Medulla oblongata (tissue), 1 donor: Measurements from ENCODE around the gene ZNF709.
"Not testable (repeated sequence)": the region's sequence is repeated elsewhere in the genome, so short reads cannot be mapped to it uniquely, and the experiment has no call there.

ENCODE experiments used
- DNase-seq: peaks from one replicate; pipeline ENCODE4 v3.0.0-alpha.2; 2015; ENCODE audit errors: extremely low spot score

Gene ZNF709

DNA sequence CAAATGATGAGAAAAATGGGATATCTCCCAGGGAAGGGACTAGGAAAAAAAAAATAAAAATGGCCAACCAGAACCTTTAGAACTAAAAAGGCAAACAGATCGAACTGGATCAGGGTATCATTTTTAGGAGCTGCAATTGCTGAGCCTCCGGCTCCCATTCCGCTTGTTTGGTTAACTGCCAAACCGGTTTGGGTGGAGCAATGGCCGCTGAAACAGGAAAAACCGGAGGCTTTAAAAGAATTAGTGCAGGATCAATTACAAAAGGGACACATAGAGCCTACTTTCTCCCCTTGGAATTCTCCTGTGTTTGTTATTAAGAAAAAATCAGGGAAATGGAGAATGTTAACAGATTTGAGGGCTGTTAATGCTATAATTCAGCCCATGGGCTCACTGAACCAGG lies 31.1 kb downstream of the ZNF709 start:
- DNase-seq: no peak

GRCh38 chr19:12450844-12451243 lies 33.8 kb downstream of the ZNF709 start:
- DNase-seq: no peak

- no peak for DNase-seq
These were observed 35.8 kb downstream of the ZNF709 start for GRCh38 chr19:12448808-12449207.

DNA sequence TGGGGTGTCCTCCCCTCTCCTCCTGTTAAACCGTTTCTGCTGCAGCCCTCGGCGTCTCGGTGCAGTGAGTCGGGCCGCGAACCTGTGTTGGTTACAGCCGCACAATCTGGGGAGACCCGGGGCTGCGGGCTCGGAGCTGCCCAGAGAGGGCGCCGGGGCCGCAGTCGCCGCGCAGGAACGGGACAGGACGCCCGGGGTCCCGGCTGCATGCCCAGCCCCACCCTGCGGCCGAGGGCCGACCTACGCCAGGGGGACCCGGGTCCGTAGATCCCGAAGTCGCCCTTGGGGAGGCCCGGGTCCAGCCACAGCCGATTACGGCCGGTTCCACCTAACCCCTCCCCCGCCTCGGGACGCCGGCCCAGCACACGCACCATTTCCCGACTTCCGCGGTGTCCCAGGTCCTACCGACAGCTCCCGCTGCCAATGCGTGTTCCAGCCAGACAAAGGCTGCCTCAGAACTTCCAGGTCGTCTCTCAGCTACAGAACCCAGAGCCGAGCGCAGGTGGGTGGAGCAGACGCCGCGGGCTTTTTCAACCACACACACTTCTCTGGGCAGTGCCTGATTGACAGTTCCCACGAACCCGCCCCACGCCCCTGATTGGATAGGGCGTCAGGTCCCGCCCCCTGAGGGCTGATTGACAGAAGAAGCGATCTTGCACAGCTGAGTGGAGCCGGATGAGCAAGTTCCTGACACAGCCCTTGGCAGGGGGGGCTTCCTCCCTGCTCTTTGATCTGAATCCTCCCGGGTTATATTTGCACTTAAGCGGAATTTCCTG lies 43.9 kb downstream of the ZNF709 start, which contains the start of gene ZNF443:
Gene ZNF443, minus strand, starts transcription at position 481 of the 776 bp plus-strand sequence. Its CDS starts 107 bp downstream, at position 374.
- peak; percentile 99 for DNase-seq

- DNase-seq: peak; percentile 2
These were observed 44.7 kb downstream of the ZNF709 start for GRCh38 chr19:12439686-12440540.

GRCh38 chr19:12430726-12431299 lies 53.8 kb downstream of the ZNF709 start:
- DNase-seq: not testable (repeated sequence)

GRCh38 chr19:12425888-12426274 lies 58.7 kb downstream of the ZNF709 start:
- no peak for DNase-seq

GRCh38 chr19:12425236-12425887 lies 59.3 kb downstream of the ZNF709 start:
- DNase-seq: no peak

GRCh38 chr19:12417273-12417672 lies 67.3 kb downstream of the ZNF709 start:
- not testable (repeated sequence) for DNase-seq

- DNase-seq: no peak
These were observed 72.7 kb downstream of the ZNF709 start for GRCh38 chr19:12411893-12412292.
